HepG2 (cell line): ENCODE measurements around the gene MAP3K14. TPM values are rescaled to one million over a fixed set of nuclear protein-coding genes. Genes with fewer than 3 reads are reported as not detected.
A peak's percentile ranks its signal among the peaks of the same experiment; 100 is the strongest.

Experiments
- CENPX ChIP-seq: sonication (generic); formaldehyde crosslinking; IDR thresholded peaks from 2 replicates; pipeline ENCODE4 v1.9.0; 2021; ENCODE audit warnings: mild to moderate bottlenecking, missing genetic modification reagents, moderate library complexity
- EHMT2 ChIP-seq: fragments of 200-600 bp; sonication (generic); IDR thresholded peaks from 2 replicates; pipeline ENCODE4 v1.7.0; 2017; ENCODE audit warnings: antibody characterized with exemption, low read depth, low read length, borderline replicate concordance
- HMG20A ChIP-seq: IDR thresholded peaks from 2 replicates; pipeline ENCODE4 v1.6.1; 2016; ENCODE audit warnings: borderline replicate concordance
- HOXA5 ChIP-seq: sonication (generic); formaldehyde crosslinking; IDR thresholded peaks from 2 replicates; pipeline ENCODE4 v1.4.0; 2020; ENCODE audit warnings: missing genetic modification reagents
- MAFF ChIP-seq: IDR thresholded peaks from 2 replicates; pipeline ENCODE4 v1.6.1; 2011; ENCODE audit warnings: low read depth, low read length, improper control_type of control experiment
- NRL ChIP-seq: sonication (generic); formaldehyde crosslinking; IDR thresholded peaks from 2 replicates; pipeline ENCODE4 v1.5.0; 2020; ENCODE audit warnings: missing genetic modification reagents, mild to moderate bottlenecking, moderate library complexity, borderline replicate concordance
- PITX1 ChIP-seq: sonication (generic); formaldehyde crosslinking; IDR thresholded peaks from 2 replicates; pipeline ENCODE4 v1.5.1; 2020; ENCODE audit warnings: mild to moderate bottlenecking, missing genetic modification reagents
- PRPF4 ChIP-seq: fragments of 200-400 bp; formaldehyde crosslinking; IDR thresholded peaks from 2 replicates; pipeline ENCODE4 v1.6.1; 2016; ENCODE audit warnings: low read length, low read depth; ENCODE audit not compliant: poor library complexity, severe bottlenecking
- RCOR2 ChIP-seq: IDR thresholded peaks from 2 replicates; pipeline ENCODE4 v1.6.1; 2016; ENCODE audit warnings: missing biosample characterization, missing genetic modification reagents
- RELA ChIP-seq: sonication (generic); formaldehyde crosslinking; IDR thresholded peaks from 2 replicates; pipeline ENCODE4 v1.4.0; 2020; ENCODE audit warnings: missing genetic modification reagents
- TRAFD1 ChIP-seq: sonication (generic); formaldehyde crosslinking; IDR thresholded peaks from 2 replicates; pipeline ENCODE4 v1.5.1; 2020; ENCODE audit warnings: missing genetic modification reagents, mild to moderate bottlenecking, borderline replicate concordance
- USF2 ChIP-seq, 2 experiments: sonication (generic) in 1 of 2; formaldehyde crosslinking in 1 of 2; IDR thresholded peaks; 2 replicates each; pipeline versions ENCODE4 v1.5.1 to v1.6.1; 2011 to 2020; ENCODE audit warnings: borderline replicate concordance in 1 of 2, low read depth in 1 of 2, low read length in 1 of 2, mild to moderate bottlenecking in 1 of 2, missing genetic modification reagents in 1 of 2, moderate library complexity in 1 of 2
- ZFP1 ChIP-seq: IDR thresholded peaks from 2 replicates; pipeline ENCODE4 v1.6.1; 2016
- ZNF317 ChIP-seq: sonication (generic); formaldehyde crosslinking; IDR thresholded peaks from 2 replicates; pipeline ENCODE4 v1.5.0; 2020; ENCODE audit warnings: mild to moderate bottlenecking, missing genetic modification reagents
- ZSCAN25 ChIP-seq: sonication (generic); formaldehyde crosslinking; IDR thresholded peaks from 2 replicates; pipeline ENCODE4 v1.8.0; 2022; ENCODE audit warnings: mild to moderate bottlenecking, missing genetic modification reagents
- polyA plus RNA-seq, 8 experiments: library from polyadenylated mRNA; depleted of rRNA in 3 of 8; stranded (reverse) in 7 of 8; unstranded in 1 of 8; fragments of >200 nt; fragmentation: Illumina TruSeq in 4 of 8; extraction: Trizol in 4 of 8; gene quantifications; 2 replicates each; pipeline versions ENCODE4 v1.2.1 to v1.2.3, GENCODE V29; 2011 to 2016; ENCODE audit warnings: low read depth in 4 of 8, missing spikeins in 1 of 8, mixed read lengths in 1 of 8; ENCODE audit not compliant: insufficient read depth in 1 of 8
- total RNA-seq, 5 experiments: library from RNA; depleted of rRNA; stranded (reverse); fragments of >200 nt; fragmentation: Illumina TruSeq; extraction: Trizol; gene quantifications; 2 replicates each; pipeline ENCODE4 v1.2.3, GENCODE V29; 2016; ENCODE audit warnings: low read depth in 1 of 5
- TF ChIP-seq, protein P1 (sequence below): sonication (generic); formaldehyde crosslinking; IDR thresholded peaks from 2 replicates; pipeline ENCODE4 v1.9.0; 2021; ENCODE audit warnings: mild to moderate bottlenecking, missing genetic modification reagents
- TF ChIP-seq, protein P2 (sequence below): sonication (generic); formaldehyde crosslinking; IDR thresholded peaks from 2 replicates; pipeline ENCODE4 v1.8.0; 2022; ENCODE audit warnings: mild to moderate bottlenecking, missing genetic modification reagents, borderline replicate concordance

Gene MAP3K14
- total and polyA plus RNA-seq, 2 of the 13 experiments (the other 11 are each of a cell fraction or from before 2014, with no cell fraction given) = 2.6 TPM

DNA sequence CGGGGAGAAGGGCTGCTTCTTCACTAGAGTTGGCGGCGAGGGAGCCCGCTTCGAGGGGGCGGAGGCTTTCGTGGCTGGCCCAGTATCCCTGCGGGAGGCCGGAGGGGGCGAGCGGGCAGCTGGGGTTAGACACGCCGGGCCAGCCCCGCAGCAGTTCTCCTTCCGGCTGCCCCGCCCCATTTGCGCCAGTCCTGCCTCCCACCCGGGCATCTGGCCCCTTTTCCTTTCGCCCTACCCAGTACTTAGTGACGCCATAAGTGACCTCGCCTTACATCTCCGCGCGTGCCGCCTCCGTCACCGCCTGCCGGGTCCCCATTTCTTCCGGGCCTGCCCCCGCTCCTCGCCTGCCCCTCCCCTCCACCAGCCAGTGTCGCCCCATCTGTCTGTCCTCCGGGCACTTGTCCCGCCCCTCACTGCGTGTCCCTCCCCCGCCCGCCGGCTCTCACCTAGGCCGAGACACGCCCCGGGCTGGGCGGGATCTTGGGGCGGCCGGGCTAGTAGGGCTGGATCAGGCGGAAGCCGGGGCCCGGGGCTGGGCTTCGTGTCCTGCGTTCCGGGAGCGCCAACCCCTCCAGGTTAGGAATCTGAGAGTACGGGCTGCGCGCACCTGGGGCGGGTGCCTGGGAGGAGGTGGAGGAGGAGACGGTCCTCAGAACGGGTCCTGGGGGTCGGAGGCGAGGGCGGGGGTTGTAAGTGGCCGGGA is 69.2 kb downstream of the MAP3K14 start (continued):
- TF ChIP-seq, protein P1, sequence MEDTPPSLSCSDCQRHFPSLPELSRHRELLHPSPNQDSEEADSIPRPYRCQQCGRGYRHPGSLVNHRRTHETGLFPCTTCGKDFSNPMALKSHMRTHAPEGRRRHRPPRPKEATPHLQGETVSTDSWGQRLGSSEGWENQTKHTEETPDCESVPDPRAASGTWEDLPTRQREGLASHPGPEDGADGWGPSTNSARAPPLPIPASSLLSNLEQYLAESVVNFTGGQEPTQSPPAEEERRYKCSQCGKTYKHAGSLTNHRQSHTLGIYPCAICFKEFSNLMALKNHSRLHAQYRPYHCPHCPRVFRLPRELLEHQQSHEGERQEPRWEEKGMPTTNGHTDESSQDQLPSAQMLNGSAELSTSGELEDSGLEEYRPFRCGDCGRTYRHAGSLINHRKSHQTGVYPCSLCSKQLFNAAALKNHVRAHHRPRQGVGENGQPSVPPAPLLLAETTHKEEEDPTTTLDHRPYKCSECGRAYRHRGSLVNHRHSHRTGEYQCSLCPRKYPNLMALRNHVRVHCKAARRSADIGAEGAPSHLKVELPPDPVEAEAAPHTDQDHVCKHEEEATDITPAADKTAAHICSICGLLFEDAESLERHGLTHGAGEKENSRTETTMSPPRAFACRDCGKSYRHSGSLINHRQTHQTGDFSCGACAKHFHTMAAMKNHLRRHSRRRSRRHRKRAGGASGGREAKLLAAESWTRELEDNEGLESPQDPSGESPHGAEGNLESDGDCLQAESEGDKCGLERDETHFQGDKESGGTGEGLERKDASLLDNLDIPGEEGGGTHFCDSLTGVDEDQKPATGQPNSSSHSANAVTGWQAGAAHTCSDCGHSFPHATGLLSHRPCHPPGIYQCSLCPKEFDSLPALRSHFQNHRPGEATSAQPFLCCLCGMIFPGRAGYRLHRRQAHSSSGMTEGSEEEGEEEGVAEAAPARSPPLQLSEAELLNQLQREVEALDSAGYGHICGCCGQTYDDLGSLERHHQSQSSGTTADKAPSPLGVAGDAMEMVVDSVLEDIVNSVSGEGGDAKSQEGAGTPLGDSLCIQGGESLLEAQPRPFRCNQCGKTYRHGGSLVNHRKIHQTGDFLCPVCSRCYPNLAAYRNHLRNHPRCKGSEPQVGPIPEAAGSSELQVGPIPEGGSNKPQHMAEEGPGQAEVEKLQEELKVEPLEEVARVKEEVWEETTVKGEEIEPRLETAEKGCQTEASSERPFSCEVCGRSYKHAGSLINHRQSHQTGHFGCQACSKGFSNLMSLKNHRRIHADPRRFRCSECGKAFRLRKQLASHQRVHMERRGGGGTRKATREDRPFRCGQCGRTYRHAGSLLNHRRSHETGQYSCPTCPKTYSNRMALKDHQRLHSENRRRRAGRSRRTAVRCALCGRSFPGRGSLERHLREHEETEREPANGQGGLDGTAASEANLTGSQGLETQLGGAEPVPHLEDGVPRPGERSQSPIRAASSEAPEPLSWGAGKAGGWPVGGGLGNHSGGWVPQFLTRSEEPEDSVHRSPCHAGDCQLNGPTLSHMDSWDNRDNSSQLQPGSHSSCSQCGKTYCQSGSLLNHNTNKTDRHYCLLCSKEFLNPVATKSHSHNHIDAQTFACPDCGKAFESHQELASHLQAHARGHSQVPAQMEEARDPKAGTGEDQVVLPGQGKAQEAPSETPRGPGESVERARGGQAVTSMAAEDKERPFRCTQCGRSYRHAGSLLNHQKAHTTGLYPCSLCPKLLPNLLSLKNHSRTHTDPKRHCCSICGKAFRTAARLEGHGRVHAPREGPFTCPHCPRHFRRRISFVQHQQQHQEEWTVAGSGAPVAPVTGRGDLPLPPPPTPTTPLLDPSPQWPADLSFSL (CRISPR knock-in tag) = no peak
- no peak for TF ChIP-seq RELA (CRISPR knock-in tag)
- no peak for TF ChIP-seq CENPX
- TF ChIP-seq PRPF4 = no peak
- TF ChIP-seq MAFF = no peak
- TF ChIP-seq PITX1 (CRISPR knock-in tag) = no peak
- TF ChIP-seq, protein P2, sequence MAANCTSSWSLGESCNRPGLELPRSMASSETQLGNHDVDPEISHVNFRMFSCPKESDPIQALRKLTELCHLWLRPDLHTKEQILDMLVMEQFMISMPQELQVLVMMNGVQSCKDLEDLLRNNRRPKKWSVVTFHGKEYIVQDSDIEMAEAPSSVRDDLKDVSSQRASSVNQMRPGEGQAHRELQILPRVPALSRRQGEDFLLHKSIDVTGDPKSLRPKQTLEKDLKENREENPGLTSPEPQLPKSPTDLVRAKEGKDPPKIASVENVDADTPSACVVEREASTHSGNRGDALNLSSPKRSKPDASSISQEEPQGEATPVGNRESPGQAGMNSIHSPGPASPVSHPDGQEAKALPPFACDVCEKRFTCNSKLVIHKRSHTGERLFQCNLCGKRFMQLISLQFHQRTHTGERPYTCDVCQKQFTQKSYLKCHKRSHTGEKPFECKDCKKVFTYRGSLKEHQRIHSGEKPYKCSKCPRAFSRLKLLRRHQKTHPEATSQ (CRISPR knock-in tag) = 0 out of 2 replicates have a peak, but pooled peaks have one; percentile 38
- peak; percentile 48; the same call in 1 of the 2 replicates for TF ChIP-seq HOXA5
- TF ChIP-seq HMG20A (CRISPR knock-in tag) = no peak
- no peak for TF ChIP-seq ZNF317
- no peak; the same call in 1 of the 2 replicates for TF ChIP-seq NRL (CRISPR knock-in tag)
- no peak for TF ChIP-seq TRAFD1 (CRISPR knock-in tag)
- TF ChIP-seq USF2 (IDR thresholded peaks at IDR 0.05; ENCODE audit: low read depth, low read length) = no peak
- TF ChIP-seq USF2 (CRISPR knock-in tag; IDR thresholded peaks at IDR 0.05; ENCODE audit: borderline replicate concordance) = no peak; the same call in 1 of the 2 replicates
- peak; percentile 16; the same call in 1 of the 2 replicates for TF ChIP-seq ZSCAN25
- no peak for TF ChIP-seq EHMT2
- no peak for TF ChIP-seq RCOR2 (CRISPR knock-in tag)
- no peak for TF ChIP-seq ZFP1
